Measurements from ENCODE around the gene EEFSEC. TPM values are rescaled to one million over a fixed set of nuclear protein-coding genes. Genes with fewer than 3 reads are reported as not detected.

The EEFSEC gene
- total RNA-seq, 1 donor from 2014 or later = 2.2 TPM

DNA sequence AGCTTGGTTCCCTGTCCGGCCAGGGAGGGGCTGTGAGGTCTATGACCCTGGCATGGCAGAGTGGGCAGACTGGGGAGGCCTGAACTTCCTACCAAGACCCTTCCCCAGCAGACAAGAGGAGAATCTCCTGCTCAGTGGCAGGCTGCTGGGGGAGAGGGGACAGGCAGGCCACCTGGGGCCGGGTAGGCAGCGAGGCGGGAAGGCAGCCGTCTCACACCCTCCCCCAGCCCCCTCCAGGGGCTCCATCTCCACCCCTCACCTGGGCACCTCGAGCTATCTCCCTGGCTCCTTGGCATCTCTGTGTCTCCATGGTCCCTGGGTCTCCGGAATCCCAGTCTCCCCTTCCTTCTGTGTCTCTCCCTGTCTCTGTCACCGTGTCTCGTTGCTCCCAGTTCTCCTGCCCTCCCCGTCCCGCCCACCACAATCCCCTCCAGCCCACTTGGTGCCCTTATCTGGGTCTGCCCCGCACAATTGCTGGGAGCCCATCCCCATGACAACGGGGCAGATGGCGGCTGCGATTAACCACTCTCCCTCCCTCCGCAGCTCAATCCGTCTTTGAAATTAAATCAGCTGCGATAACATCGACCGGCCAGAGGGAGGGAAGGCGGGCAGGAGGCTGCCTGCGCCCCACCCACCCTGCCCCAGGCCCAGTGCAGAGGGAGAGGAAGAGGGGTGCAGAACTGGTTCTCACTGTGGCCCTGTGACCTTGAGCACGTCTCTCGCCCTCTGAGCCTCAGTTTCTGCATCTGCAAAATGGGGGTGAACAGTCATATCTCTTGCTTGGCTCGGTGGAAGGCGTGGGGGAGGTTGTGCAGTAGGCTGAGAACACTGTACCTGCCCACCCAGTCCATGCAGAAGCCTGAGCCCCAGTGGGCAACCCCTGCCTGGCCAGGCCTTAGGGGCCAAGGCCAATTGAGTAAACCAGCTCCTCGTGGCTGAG, 303.8 kb downstream of the EEFSEC start:
- DNase-seq = no peak

DNA sequence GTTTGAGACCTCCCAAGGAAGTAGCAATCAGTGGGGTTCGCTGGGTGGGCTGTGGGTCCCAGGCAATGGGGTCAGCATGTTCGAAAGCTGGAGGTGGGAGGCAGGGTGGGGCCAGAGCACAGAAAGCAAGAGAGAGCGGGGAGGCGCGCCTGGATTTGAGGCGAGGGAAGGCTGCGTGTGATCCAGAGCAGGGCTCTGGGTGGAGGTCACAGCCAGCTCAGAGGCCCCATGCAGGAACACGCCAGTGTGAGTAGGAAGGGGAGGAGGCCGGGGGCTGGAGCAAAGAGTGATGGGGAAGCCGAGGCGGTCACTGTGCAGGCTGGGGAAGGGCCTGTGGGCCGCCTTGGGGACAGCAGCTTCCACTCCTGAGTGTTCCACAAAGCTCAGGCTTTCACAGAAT, 304.7 kb downstream of the EEFSEC start:
- DNase-seq = no peak

Other genes starting within 250 kb of the EEFSEC start
- gene KBTBD12, start 238.2 kb upstream of the EEFSEC start, total RNA-seq = under 0.01 TPM in 1 of 2 replicates, not detected in the other
- 232 and 339 TPM in 2 replicates for gene SEC61A1, start 101.0 kb upstream of the EEFSEC start, total RNA-seq
- 58.2 and 90.0 TPM in 2 replicates for gene RUVBL1, start 29.7 kb upstream of the EEFSEC start, total RNA-seq